ENCODE results near the gene CLHC1. TPM values are rescaled to one million over a fixed set of nuclear protein-coding genes. Genes with fewer than 3 reads are reported as not detected.

The CLHC1 gene
- total and polyA plus RNA-seq, 10 of the 15 experiments (the other 5 are each of a cell fraction or from before 2014, with no cell fraction given), result 2.6 to 6.8 (median 4.7) TPM

DNA sequence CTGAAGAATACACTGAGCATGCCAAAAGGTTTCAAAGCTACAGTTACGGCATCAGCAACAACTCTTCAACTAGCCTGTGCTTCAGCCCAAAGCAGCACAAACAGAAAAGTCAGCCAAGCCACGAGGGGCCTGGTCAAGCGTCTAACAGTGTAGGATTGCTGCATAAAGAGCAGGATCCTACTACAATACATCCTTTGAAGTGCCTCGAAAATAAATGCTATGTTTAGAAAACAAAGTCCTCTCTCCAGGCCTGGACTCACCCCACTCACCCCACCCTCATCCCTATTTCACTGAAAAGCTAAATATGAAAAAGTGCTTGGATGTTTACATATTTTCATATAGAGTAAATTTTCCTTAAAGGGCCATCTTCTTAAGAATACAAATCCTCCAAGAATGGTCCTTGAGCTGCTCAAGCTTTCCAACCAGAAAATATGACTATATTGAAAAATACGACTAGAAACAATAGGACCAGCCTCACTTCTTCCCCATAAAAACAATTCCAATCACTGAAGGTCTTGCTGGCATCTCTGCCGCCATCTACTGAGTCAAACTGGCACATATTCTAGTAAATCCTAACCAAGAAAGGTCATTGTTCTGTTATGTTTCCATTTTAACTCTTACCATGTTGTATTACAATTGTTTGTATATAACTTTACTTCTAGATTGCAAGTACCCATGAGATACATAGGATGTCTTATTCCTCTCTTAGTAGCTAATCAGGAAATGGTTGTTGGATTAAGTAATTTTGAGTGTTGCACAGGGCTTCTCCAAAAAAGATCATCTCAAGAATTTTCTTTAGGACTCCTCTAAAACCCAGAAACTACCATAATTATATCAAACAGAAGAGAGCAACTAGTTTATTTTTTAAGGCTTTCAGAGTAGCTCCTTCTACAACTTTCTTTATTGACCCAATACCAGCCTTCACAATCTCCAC is 63.6 kb downstream of the CLHC1 start:
- DNase-seq (ENCODE audit: low read depth, low spot score) (no peak), ATAC-seq (peak; percentile 83), FAIRE-seq (peak; percentile 91)
- TF ChIP-seq PAX5 (IDR thresholded peaks at IDR 0.05; ENCODE audit: borderline replicate concordance, low read depth, low read length) (no peak), RAD21 (IDR thresholded peaks at IDR 0.05; ENCODE audit: insufficient read depth, low read depth, low read length) (peak; percentile 89), SMC3 (IDR thresholded peaks at IDR 0.05; ENCODE audit: borderline replicate concordance, low read length) (peak; percentile 89)
- TF ChIP-seq, protein P1, sequence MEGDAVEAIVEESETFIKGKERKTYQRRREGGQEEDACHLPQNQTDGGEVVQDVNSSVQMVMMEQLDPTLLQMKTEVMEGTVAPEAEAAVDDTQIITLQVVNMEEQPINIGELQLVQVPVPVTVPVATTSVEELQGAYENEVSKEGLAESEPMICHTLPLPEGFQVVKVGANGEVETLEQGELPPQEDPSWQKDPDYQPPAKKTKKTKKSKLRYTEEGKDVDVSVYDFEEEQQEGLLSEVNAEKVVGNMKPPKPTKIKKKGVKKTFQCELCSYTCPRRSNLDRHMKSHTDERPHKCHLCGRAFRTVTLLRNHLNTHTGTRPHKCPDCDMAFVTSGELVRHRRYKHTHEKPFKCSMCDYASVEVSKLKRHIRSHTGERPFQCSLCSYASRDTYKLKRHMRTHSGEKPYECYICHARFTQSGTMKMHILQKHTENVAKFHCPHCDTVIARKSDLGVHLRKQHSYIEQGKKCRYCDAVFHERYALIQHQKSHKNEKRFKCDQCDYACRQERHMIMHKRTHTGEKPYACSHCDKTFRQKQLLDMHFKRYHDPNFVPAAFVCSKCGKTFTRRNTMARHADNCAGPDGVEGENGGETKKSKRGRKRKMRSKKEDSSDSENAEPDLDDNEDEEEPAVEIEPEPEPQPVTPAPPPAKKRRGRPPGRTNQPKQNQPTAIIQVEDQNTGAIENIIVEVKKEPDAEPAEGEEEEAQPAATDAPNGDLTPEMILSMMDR (IDR thresholded peaks at IDR 0.05 in 2 of 3, conservative IDR thresholded peaks at IDR 0.05 in 1 of 3; ENCODE audit: control insufficient read depth in 2 of 3, extremely low read depth in 1 of 3, insufficient read depth in 1 of 3, low read depth in 3 of 3, low read length in 3 of 3), result peak; percentile 73 to 74 (median 73)
- Histone ChIP-seq H3K9me3 (replicated peaks; ENCODE audit: control insufficient read depth, insufficient read depth, low read length) (no peaks in the 10 kb centered on the region), H3K4me3 (no peak overlapping the region), H3K27me3 (replicated peaks in 1 of 2; ENCODE audit: control insufficient read depth in 2 of 2, insufficient read depth in 2 of 2, low read length in 1 of 2) (no peaks in the 10 kb centered on the region), H3K9ac (ENCODE audit: control insufficient read depth, insufficient read depth, low read length) (no peak overlapping the region), H3K4me2 (ENCODE audit: control insufficient read depth, insufficient read depth) (no peak overlapping the region), H4K20me1 (ENCODE audit: control insufficient read depth, insufficient read depth) (no peaks in the 10 kb centered on the region), H3K36me3 (ENCODE audit: control insufficient read depth in 2 of 2, insufficient read depth in 2 of 2, low read length in 1 of 2) (no peaks in the 10 kb centered on the region), H3K4me1 (ENCODE audit: control insufficient read depth, insufficient read depth, low read length) (no peaks in the 10 kb centered on the region), H2AFZ (ENCODE audit: control insufficient read depth, low read depth, low read length) (no peak overlapping the region), H3K79me2 (ENCODE audit: control insufficient read depth, insufficient read depth, low read length) (no peaks in the 10 kb centered on the region), H3K27ac (ENCODE audit: control insufficient read depth, insufficient read depth) (no peak overlapping the region)
- intact Hi-C loops (cut with micrococcal nuclease; ENCODE audit: unreplicated experiment) (loop anchor here (1.0 to 5.0 kb wide), 3 partner anchors 116 to 268 kb away; partner anchors contain the start of gene RTN4), in situ Hi-C loops (cut with MboI) (loop anchor here (5.0 kb wide), 2 partner anchors 151 to 266 kb away; no protein-coding TSS in a partner anchor)
- BruUV-seq (replicated peaks), result no TSS peak
- ChIA-PET SMC1A (ENCODE audit: uncharacterized antibody, unreplicated experiment) (interaction anchor here (0.8 to 17.4 kb wide), 35 partner anchors 9 to 329 kb away, joined by 3 to 260 read pairs (median 5); partner anchors contain the start of gene RTN4), POLR2A (interaction anchor here (0.5 to 1.1 kb wide), 4 partner anchors 120 to 592 kb away, joined by 4 to 5 read pairs (median 4); no protein-coding TSS in a partner anchor), CTCF (interaction anchor here (0.6 to 19.0 kb wide), 50 partner anchors 9 to 464 kb away, joined by 3 to 342 read pairs (median 4); partner anchors contain the start of gene RTN4), RAD21 (ENCODE audit: unreplicated experiment) (interaction anchor here (0.8 to 15.9 kb wide), 22 partner anchors 9 to 1061 kb away, joined by 3 to 194 read pairs (median 4); partner anchors contain the start of gene RTN4)
- WGBS (ENCODE audit: insufficient coverage, insufficient replicate concordance, low lambda C conversion rate, missing lambda C conversion rate), result 37% methylated on average over 6 of the region's 6 CpGs
